Fibroblast of lung (primary cell): ENCODE results near the gene NEDD4.

Experiments used
- EZH2 ChIP-seq: IDR thresholded peaks from 2 replicates; pipeline ENCODE4 v1.5.1; 2012; ENCODE audit warnings: low read length, control low read depth, mild to moderate bottlenecking; ENCODE audit errors: missing control alignments
- TF ChIP-seq, protein P1 (sequence below), 2 donors: IDR thresholded peaks in 1 of 2; conservative IDR thresholded peaks in 1 of 2; 1 replicate in 1 of 2; 2 replicates in 1 of 2; pipeline ENCODE4 v1.5.1; 2011 to 2012; ENCODE audit warnings: low read length in 2 of 2, control low read depth in 1 of 2, inconsistent platforms in 1 of 2, low read depth in 1 of 2, mild to moderate bottlenecking in 1 of 2

DNA sequence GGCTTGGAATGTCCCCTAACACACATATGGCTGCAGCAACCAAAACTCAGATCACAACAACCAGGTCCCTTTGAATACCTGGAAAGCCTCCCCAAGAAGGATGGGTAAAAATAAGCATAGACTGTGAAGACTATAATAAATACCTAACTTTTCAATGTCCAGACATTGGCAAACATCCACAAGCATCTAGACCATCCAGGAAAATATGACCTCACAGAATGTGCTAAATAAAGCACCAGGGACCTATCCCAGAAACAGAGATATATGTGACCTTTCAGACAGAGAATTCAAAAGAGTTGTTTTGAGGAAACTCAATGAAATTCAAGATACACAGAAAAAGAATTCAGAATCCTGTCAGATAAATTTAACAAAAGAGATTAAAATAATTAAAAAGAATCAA, 109.2 kb downstream of the NEDD4 start:
- TF ChIP-seq, protein P1, sequence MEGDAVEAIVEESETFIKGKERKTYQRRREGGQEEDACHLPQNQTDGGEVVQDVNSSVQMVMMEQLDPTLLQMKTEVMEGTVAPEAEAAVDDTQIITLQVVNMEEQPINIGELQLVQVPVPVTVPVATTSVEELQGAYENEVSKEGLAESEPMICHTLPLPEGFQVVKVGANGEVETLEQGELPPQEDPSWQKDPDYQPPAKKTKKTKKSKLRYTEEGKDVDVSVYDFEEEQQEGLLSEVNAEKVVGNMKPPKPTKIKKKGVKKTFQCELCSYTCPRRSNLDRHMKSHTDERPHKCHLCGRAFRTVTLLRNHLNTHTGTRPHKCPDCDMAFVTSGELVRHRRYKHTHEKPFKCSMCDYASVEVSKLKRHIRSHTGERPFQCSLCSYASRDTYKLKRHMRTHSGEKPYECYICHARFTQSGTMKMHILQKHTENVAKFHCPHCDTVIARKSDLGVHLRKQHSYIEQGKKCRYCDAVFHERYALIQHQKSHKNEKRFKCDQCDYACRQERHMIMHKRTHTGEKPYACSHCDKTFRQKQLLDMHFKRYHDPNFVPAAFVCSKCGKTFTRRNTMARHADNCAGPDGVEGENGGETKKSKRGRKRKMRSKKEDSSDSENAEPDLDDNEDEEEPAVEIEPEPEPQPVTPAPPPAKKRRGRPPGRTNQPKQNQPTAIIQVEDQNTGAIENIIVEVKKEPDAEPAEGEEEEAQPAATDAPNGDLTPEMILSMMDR (conservative IDR thresholded peaks at IDR 0.05 in 1 of 2, IDR thresholded peaks at IDR 0.05 in 1 of 2; ENCODE audit: low read depth in 1 of 2, low read length in 2 of 2): no peak
- no peak for TF ChIP-seq EZH2
